Type B pancreatic cell (in vitro differentiated cells): Measurements from ENCODE around the gene EIF2AK3. TPM values are rescaled to one million over a fixed set of nuclear protein-coding genes. Genes with fewer than 3 reads are reported as not detected.

Source experiments
- DNase-seq: peaks from one replicate; pipeline ENCODE4 v3.0.0; 2021; ENCODE audit warnings: mixed read lengths; ENCODE audit not compliant: unreplicated experiment; ENCODE audit errors: extremely low spot score
- H3K27ac Mint-ChIP-seq: 2 replicates; pipeline ENCODE4 v1.8.0; 2021; ENCODE audit warnings: mild to moderate bottlenecking, mixed read lengths
- H3K27me3 Mint-ChIP-seq: 2 replicates; pipeline ENCODE4 v1.8.0; 2021; ENCODE audit warnings: mixed read lengths
- H3K36me3 Mint-ChIP-seq: 2 replicates; pipeline ENCODE4 v1.8.0; 2021; ENCODE audit warnings: mixed read lengths
- H3K4me1 Mint-ChIP-seq: one replicate; pipeline ENCODE4 v1.8.0; 2021; ENCODE audit warnings: mixed read lengths; ENCODE audit not compliant: unreplicated experiment
- H3K4me3 Mint-ChIP-seq: 2 replicates; pipeline ENCODE4 v1.8.0; 2021; ENCODE audit warnings: mild to moderate bottlenecking, mixed read lengths
- H3K9me3 Mint-ChIP-seq: 2 replicates; pipeline ENCODE4 v1.8.0; 2021; ENCODE audit warnings: mixed read lengths
- total RNA-seq: library from RNA; stranded (reverse); gene quantifications from 2 replicates; pipeline ENCODE4 v1.2.1, GENCODE V29; 2021; ENCODE audit warnings: low replicate concordance
- TF ChIP-seq, protein P1 (sequence below): fragments of 200-600 bp; sonication (generic); conservative IDR thresholded peaks from 2 replicates; pipeline ENCODE4 v1.5.0; 2021; ENCODE audit warnings: antibody characterized with exemption, mild to moderate bottlenecking

Gene EIF2AK3
- total RNA-seq, 1 donor from 2014 or later, result 22.9 TPM

DNA sequence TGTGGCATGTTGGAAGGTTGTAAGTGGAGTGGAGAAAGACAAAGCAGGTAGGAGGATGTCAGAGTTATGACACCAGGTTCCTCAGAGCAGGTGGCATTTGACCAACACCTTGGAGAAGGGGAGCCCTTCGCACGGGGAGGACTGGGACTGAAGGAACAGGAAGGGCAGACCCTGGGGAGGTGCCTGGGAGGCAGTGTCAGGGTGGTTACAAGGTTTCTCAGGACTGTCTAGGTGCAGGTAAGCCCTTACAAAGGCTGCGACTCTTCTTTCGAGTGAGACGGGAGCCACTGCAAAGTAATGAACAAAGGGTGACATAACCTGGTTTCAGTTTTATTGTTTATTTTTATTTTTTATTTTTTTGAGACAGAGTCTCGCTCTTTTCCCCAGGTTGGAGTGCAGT, 84.6 kb downstream of the EIF2AK3 start:
- Mint-ChIP-seq H3K4me3 (no peak overlapping the region), H3K9me3 (no peaks in the 10 kb centered on the region), H3K27me3 (peaks cover under 1% of the 10 kb centered on the region), H3K4me1 (no peaks in the 10 kb centered on the region), H3K36me3 (no peaks in the 10 kb centered on the region), H3K27ac (no peak overlapping the region)
- no peak for DNase-seq
- TF ChIP-seq, protein P1, sequence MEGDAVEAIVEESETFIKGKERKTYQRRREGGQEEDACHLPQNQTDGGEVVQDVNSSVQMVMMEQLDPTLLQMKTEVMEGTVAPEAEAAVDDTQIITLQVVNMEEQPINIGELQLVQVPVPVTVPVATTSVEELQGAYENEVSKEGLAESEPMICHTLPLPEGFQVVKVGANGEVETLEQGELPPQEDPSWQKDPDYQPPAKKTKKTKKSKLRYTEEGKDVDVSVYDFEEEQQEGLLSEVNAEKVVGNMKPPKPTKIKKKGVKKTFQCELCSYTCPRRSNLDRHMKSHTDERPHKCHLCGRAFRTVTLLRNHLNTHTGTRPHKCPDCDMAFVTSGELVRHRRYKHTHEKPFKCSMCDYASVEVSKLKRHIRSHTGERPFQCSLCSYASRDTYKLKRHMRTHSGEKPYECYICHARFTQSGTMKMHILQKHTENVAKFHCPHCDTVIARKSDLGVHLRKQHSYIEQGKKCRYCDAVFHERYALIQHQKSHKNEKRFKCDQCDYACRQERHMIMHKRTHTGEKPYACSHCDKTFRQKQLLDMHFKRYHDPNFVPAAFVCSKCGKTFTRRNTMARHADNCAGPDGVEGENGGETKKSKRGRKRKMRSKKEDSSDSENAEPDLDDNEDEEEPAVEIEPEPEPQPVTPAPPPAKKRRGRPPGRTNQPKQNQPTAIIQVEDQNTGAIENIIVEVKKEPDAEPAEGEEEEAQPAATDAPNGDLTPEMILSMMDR, result no peak

DNA sequence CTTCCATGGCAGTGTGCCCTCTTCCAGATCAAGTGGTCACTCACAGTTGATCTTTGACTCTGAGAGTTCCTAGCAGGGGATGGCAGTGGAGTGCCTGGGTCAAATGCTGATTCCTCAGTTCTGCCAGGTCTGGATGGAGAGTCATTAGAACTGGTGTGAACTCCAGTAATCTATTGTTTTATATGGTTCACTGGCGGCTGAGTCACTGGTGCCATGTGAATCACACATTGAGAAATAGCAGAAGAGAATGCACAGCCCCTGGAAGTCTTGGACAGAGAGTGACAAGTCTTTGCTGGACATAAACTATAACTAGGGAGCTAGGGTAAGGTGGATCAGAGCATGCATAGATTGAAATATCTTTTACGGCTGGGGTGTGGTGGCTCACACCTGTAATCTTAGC, 86.9 kb downstream of the EIF2AK3 start:
- Mint-ChIP-seq H3K27me3 (no peaks in the 10 kb centered on the region), H3K9me3 (no peaks in the 10 kb centered on the region), H3K27ac (no peak overlapping the region), H3K4me3 (no peak overlapping the region), H3K36me3 (no peaks in the 10 kb centered on the region), H3K4me1 (no peaks in the 10 kb centered on the region)
- TF ChIP-seq, protein P1, result no peak
- no peak for DNase-seq

DNA sequence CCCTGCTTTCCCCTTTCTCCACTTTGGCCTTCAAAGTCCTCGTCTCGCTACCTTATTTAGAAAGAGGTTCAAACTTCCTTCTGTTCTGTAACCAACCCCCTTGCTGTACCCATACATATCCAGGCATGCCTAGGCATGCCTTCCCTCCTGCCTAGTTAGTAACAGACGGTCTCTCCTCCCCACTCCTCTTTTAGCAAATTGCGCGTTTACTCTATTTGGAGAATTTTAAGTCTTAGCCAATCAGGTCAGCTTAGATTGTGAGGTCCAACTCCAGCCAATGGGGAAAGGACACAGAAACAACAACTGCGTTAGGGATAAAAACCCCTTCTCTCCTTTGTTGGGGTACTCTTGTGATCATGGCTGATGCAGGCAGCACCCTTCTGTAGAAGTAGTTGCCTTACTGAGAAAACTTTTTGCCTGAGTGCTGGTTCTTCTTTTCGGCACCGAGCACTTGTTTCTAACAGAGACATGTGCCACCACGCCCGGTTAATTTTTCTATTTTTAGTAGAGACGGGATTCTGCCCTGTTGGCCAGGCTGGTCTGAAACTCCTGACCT, 88.8 kb downstream of the EIF2AK3 start:
- Mint-ChIP-seq H3K36me3 (no peaks in the 10 kb centered on the region), H3K27ac (no peak overlapping the region), H3K4me3 (no peak overlapping the region), H3K9me3 (no peaks in the 10 kb centered on the region), H3K4me1 (no peaks in the 10 kb centered on the region), H3K27me3 (no peaks in the 10 kb centered on the region)
- no peak for DNase-seq
- TF ChIP-seq, protein P1, result no peak

DNA sequence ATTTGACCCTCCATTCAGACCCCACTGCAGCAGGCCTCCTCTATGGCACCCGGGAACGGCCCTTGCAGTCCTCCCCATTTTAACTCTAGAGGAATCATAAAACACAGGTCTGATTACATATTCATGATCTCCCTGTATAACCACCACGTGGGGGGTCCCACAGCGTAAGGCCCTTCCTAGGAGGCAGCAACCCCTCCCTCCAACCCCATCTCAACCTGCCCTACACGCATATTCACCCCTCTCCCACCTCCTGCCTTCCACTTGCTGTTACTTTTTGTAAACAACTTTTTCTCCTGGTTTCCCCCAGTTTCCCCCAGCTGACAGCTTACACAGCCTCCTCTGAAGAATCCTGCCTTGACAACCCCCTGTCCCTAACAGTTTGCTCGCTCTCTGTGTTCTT, 89.6 kb downstream of the EIF2AK3 start:
- Mint-ChIP-seq H3K9me3 (no peaks in the 10 kb centered on the region), H3K27ac (no peak overlapping the region), H3K27me3 (no peaks in the 10 kb centered on the region), H3K4me3 (no peak overlapping the region), H3K4me1 (no peaks in the 10 kb centered on the region), H3K36me3 (no peaks in the 10 kb centered on the region)
- no peak for DNase-seq
- TF ChIP-seq, protein P1, result no peak

DNA sequence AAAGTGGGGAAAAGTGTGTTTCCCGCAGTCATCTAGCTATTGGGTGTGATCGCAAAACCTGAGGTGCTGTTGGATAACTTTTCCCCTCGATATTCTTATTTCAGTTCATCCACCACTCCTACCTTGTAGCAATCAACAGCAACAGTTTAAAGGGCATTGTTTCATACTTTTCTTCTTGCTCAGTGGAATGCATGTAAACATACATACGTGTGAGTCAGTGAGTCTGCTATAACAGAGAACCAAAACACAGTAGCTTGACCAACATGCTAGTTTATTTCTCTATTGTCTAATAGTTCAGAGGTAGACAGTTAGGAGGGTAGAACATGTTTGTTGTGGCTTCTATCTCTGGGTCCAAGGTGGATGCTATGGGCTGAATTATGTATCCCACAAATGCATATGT, 97.2 kb downstream of the EIF2AK3 start:
- no peaks in the 10 kb centered on the region for H3K27me3 Mint-ChIP-seq

More for the DNA sequence above, 97.2 kb downstream of the EIF2AK3 start:
- no peaks in the 10 kb centered on the region for H3K4me1 Mint-ChIP-seq
- no peak for DNase-seq
- no peaks in the 10 kb centered on the region for H3K36me3 Mint-ChIP-seq
- no peaks in the 10 kb centered on the region for H3K9me3 Mint-ChIP-seq
- H3K27ac Mint-ChIP-seq, result no peak overlapping the region
- TF ChIP-seq, protein P1, result no peak
- H3K4me3 Mint-ChIP-seq, result no peak overlapping the region
